HepG2 (cell line): Measurements from ENCODE around the gene PTPRN. TPM values are rescaled to one million over a fixed set of nuclear protein-coding genes. Genes with fewer than 3 reads are reported as not detected.
A peak's percentile ranks its signal among the peaks of the same experiment; 100 is the strongest.

ENCODE experiments used
- ATAC-seq: fragments of 200-7000 bp; cut with Tn5 transposase; 3 replicates; pipeline ENCODE4 v1.9.1; 2020; ENCODE audit warnings: mild to moderate bottlenecking, moderate library complexity
- BruUV-seq: library from RNA; stranded (reverse); fragments of 400-500 nt; replicated peaks from 2 replicates; lab custom pipeline; 2021; lab: Mats Ljungman, UMichigan
- CTCF ChIA-PET: fragments of 300-600 bp; formaldehyde crosslinking; extraction: SDS; loops from one replicate; lab custom pipeline; 2021; ENCODE audit warnings: low total read pairs, inconsistent platforms, low intra/inter-chr PET ratio; lab: Yijun Ruan, JAX
- POLR2A ChIA-PET: fragments of 350-600 bp; sonication (Branson Sonifier 250); formaldehyde crosslinking; loops from one replicate; lab custom pipeline; 2020; ENCODE audit warnings: antibody characterized with exemption, inconsistent platforms; lab: Yijun Ruan, JAX
- DNase-seq: peaks from one replicate; pipeline ENCODE4 v3.0.0-alpha.2; 2015; ENCODE audit warnings: low spot score
- FAIRE-seq: peaks from 3 replicates; lab custom pipeline; 2011; peaks lifted over from hg19 to GRCh38; lab: Jason Lieb, UNC
- H2AFZ ChIP-seq: one replicate; pipeline ENCODE4 v1.6.1; 2011; ENCODE audit warnings: low read length, inconsistent platforms
- H3K27ac ChIP-seq: fragments of 300-600 bp; 3 replicates; pipeline ENCODE4 v1.8.0; 2011; ENCODE audit warnings: mixed run types, mild to moderate bottlenecking, mixed read lengths, low read length, inconsistent platforms; ENCODE audit not compliant: insufficient read depth; ENCODE audit errors: extremely low read length
- H3K27me3 ChIP-seq, 2 experiments: fragments of 200-600 bp in 1 of 2; 2 replicates in 1 of 2; 3 replicates in 1 of 2; pipeline versions ENCODE4 v1.6.0 to v1.8.0; 2011; ENCODE audit warnings: low read length in 2 of 2, mild to moderate bottlenecking in 2 of 2, moderate library complexity in 2 of 2, inconsistent platforms in 1 of 2; ENCODE audit not compliant: insufficient read depth in 2 of 2, control insufficient read depth in 1 of 2
- H3K36me3 ChIP-seq, 2 experiments: fragments of 200-600 bp in 1 of 2; replicated peaks in 1 of 2; 2 replicates in 1 of 2; 3 replicates in 1 of 2; pipeline versions ENCODE4 v1.5.1 to v1.8.0; 2011; ENCODE audit warnings: low read length in 2 of 2, inconsistent platforms in 1 of 2; ENCODE audit not compliant: insufficient read depth in 2 of 2, control insufficient read depth in 1 of 2
- H3K4me1 ChIP-seq: 2 replicates; pipeline ENCODE4 v1.5.1; 2012; ENCODE audit warnings: low read length, inconsistent platforms; ENCODE audit not compliant: insufficient read depth
- H3K4me2 ChIP-seq: 2 replicates; pipeline ENCODE4 v1.6.0; 2011; ENCODE audit warnings: low read depth, low read length, inconsistent platforms
- H3K4me3 ChIP-seq, 3 experiments: fragments of 200-600 bp in 1 of 3; sonication (generic), shearing (Covaris generic) in 1 of 3; replicated peaks in 1 of 3; 2 replicates each; pipeline ENCODE4 v1.5.1; 2011 to 2016; ENCODE audit warnings: low read length in 3 of 3, inconsistent platforms in 2 of 3, low read depth in 2 of 3, mild to moderate bottlenecking in 2 of 3, control low read depth in 1 of 3, mixed read lengths in 1 of 3; ENCODE audit not compliant: insufficient read depth in 1 of 3
- H3K79me2 ChIP-seq: one replicate; pipeline ENCODE4 v1.6.1; 2011; ENCODE audit warnings: low read length, inconsistent platforms; ENCODE audit not compliant: insufficient read depth
- H3K9ac ChIP-seq: 2 replicates; pipeline ENCODE4 v1.6.0; 2011; ENCODE audit warnings: mild to moderate bottlenecking, low read depth, low read length, inconsistent platforms; ENCODE audit not compliant: insufficient read depth
- H3K9me3 ChIP-seq: 2 replicates; pipeline ENCODE4 v1.5.1; 2012; ENCODE audit warnings: mild to moderate bottlenecking, low read length
- H4K20me1 ChIP-seq: 2 replicates; pipeline ENCODE4 v1.6.0; 2011; ENCODE audit warnings: inconsistent platforms, mild to moderate bottlenecking, low read length, moderate library complexity; ENCODE audit not compliant: insufficient read depth
- ARNT ChIP-seq: fragments of 450-650 bp; IDR thresholded peaks from 2 replicates; pipeline ENCODE4 v1.6.1; 2017
- BHLHE40 ChIP-seq: IDR thresholded peaks from 2 replicates; pipeline ENCODE4 v1.6.1; 2011; ENCODE audit warnings: low read length, improper control_type of control experiment
- GZF1 ChIP-seq: sonication (generic); formaldehyde crosslinking; IDR thresholded peaks from 2 replicates; pipeline ENCODE4 v1.5.1; 2020; ENCODE audit warnings: mild to moderate bottlenecking, missing genetic modification reagents
- NFE2L2 ChIP-seq: fragments of 150-350 bp; IDR thresholded peaks from 2 replicates; pipeline ENCODE4 v1.6.1; 2014; ENCODE audit warnings: low read length
- NRL ChIP-seq: sonication (generic); formaldehyde crosslinking; IDR thresholded peaks from 2 replicates; pipeline ENCODE4 v1.5.0; 2020; ENCODE audit warnings: missing genetic modification reagents, mild to moderate bottlenecking, moderate library complexity, borderline replicate concordance
- PAX8 ChIP-seq: sonication (generic); formaldehyde crosslinking; IDR thresholded peaks from 2 replicates; pipeline ENCODE4 v1.8.0; 2022; ENCODE audit warnings: mild to moderate bottlenecking, missing genetic modification reagents, borderline replicate concordance
- PHB2 ChIP-seq: fragments of 450-650 bp; IDR thresholded peaks from 2 replicates; pipeline ENCODE4 v1.6.1; 2018; ENCODE audit not compliant: partially characterized antibody
- POLR2G ChIP-seq: fragments of 200-400 bp; formaldehyde crosslinking; IDR thresholded peaks from 2 replicates; pipeline ENCODE4 v1.6.1; 2018; ENCODE audit warnings: mild to moderate bottlenecking, low read depth, low read length, moderate library complexity
- RBAK ChIP-seq: sonication (generic); formaldehyde crosslinking; IDR thresholded peaks from 2 replicates; pipeline ENCODE4 v1.5.1; 2020; ENCODE audit warnings: mild to moderate bottlenecking, missing genetic modification reagents
- RFX5 ChIP-seq: IDR thresholded peaks from 2 replicates; pipeline ENCODE4 v1.6.1; 2011; ENCODE audit warnings: low read depth, low read length, improper control_type of control experiment
- SMAD1 ChIP-seq: sonication (generic); formaldehyde crosslinking; IDR thresholded peaks from 2 replicates; pipeline ENCODE4 v1.4.0; 2020; ENCODE audit warnings: missing genetic modification reagents, low read depth, mild to moderate bottlenecking, borderline replicate concordance
- SP2 ChIP-seq: sonication (generic); formaldehyde crosslinking; IDR thresholded peaks from 2 replicates; pipeline ENCODE4 v1.5.1; 2020; ENCODE audit warnings: mild to moderate bottlenecking, missing genetic modification reagents
- XRCC5 ChIP-seq: fragments of 200-400 bp; formaldehyde crosslinking; optimal IDR thresholded peaks from 2 replicates; pipeline ENCODE3; 2017; ENCODE audit warnings: mild to moderate bottlenecking, low read length
- ZC3H4 ChIP-seq: sonication (generic); formaldehyde crosslinking; IDR thresholded peaks from 2 replicates; pipeline ENCODE4 v1.4.0; 2020; ENCODE audit warnings: missing genetic modification reagents, borderline replicate concordance
- ZFAT ChIP-seq: sonication (generic); formaldehyde crosslinking; conservative IDR thresholded peaks from 2 replicates; pipeline ENCODE4 v1.8.1; 2023; ENCODE audit warnings: missing genetic modification reagents, inconsistent platforms
- ZGPAT ChIP-seq: IDR thresholded peaks from 2 replicates; pipeline ENCODE4 v1.6.1; 2016; ENCODE audit warnings: mild to moderate bottlenecking
- ZNF280D ChIP-seq: sonication (generic); formaldehyde crosslinking; IDR thresholded peaks from 2 replicates; pipeline ENCODE4 v1.5.1; 2020; ENCODE audit warnings: mild to moderate bottlenecking, missing genetic modification reagents
- ZNF331 ChIP-seq: sonication (generic); formaldehyde crosslinking; IDR thresholded peaks from 2 replicates; pipeline ENCODE4 v1.4.0; 2020; ENCODE audit warnings: missing genetic modification reagents
- ZNF619 ChIP-seq: sonication (generic); formaldehyde crosslinking; IDR thresholded peaks from 2 replicates; pipeline ENCODE4 v1.4.0; 2020; ENCODE audit warnings: mild to moderate bottlenecking, missing genetic modification reagents
- ZNF709 ChIP-seq: sonication (generic); formaldehyde crosslinking; IDR thresholded peaks from 2 replicates; pipeline ENCODE4 v1.5.0; 2020; ENCODE audit warnings: mild to moderate bottlenecking, missing genetic modification reagents
- ZNF737 ChIP-seq: sonication (generic); formaldehyde crosslinking; IDR thresholded peaks from 2 replicates; pipeline ENCODE4 v1.5.0; 2020; ENCODE audit warnings: missing genetic modification reagents, mild to moderate bottlenecking, borderline replicate concordance
- WGBS: methylation state at CpG from one replicate; pipeline ENCODE4 v1.1.6; 2017; ENCODE audit warnings: low lambda C conversion rate; 5-methylcytosine and 5-hydroxymethylcytosine counted together
- in situ Hi-C: cut with HindIII; loops from 2 replicates; pipeline ENCODE4 v1.10.0; 2017; ENCODE audit warnings: low pct_unique_long_range_greater_than_20kb; ENCODE audit not compliant: extremely low pct_ligation_motif_present
- intact Hi-C: fragments of 100-400 bp; cut with micrococcal nuclease; formaldehyde crosslinking; loops from one replicate; pipeline ENCODE4 v1.10.0; 2022; ENCODE audit not compliant: unreplicated experiment
- polyA plus RNA-seq, 8 experiments: library from polyadenylated mRNA; depleted of rRNA in 3 of 8; stranded (reverse) in 7 of 8; unstranded in 1 of 8; fragments of >200 nt; fragmentation: Illumina TruSeq in 4 of 8; extraction: Trizol in 4 of 8; gene quantifications; 2 replicates each; pipeline versions ENCODE4 v1.2.1 to v1.2.3, GENCODE V29; 2011 to 2016; ENCODE audit warnings: low read depth in 4 of 8, missing spikeins in 1 of 8, mixed read lengths in 1 of 8; ENCODE audit not compliant: insufficient read depth in 1 of 8
- total RNA-seq, 5 experiments: library from RNA; depleted of rRNA; stranded (reverse); fragments of >200 nt; fragmentation: Illumina TruSeq; extraction: Trizol; gene quantifications; 2 replicates each; pipeline ENCODE4 v1.2.3, GENCODE V29; 2016; ENCODE audit warnings: low read depth in 1 of 5

PTPRN gene
- total and polyA plus RNA-seq, 2 of the 13 experiments (the other 11 are each of a cell fraction or from before 2014, with no cell fraction given): 0.26 TPM; not detected in 1

- no TSS peak for BruUV-seq
- Histone ChIP-seq H3K79me2 (peaks cover 14% of the 10 kb centered on the region), H2AFZ (no peak overlapping the region), H3K4me2 (peak overlapping the region; percentile 94), H3K36me3 (peaks cover 1 to 13% of the 10 kb centered on the region in 2 experiments; a peak in 4 of 5 replicates), H3K4me1 (peaks cover 82% of the 10 kb centered on the region), H3K9ac (peak overlapping the region; percentile 80), H3K4me3 (peak overlapping the region; percentile 24 to 61 (median 25)), H3K9me3 (no peaks in the 10 kb centered on the region), H3K27me3 (peaks cover 0 to 11% of the 10 kb centered on the region in 2 experiments; a peak in 3 of 5 replicates), H3K27ac (peak overlapping the region; percentile 91), H4K20me1 (no peaks in the 10 kb centered on the region)
- DNase-seq (peak; percentile 96), FAIRE-seq (peak; percentile 100), ATAC-seq (peak; percentile 85)
- 2% methylated on average over 6 of the region's 7 CpGs for WGBS
- in situ Hi-C loops (no loop called here), intact Hi-C loops (loop anchor here (1.0 to 2.0 kb wide), 2 partner anchors 30 to 45 kb away; partner anchors contain the start of gene DNAJB2)
- ChIA-PET CTCF (interaction anchor here (1.6 kb wide), 1 partner anchor 45 kb away, joined by 5 read pairs; no protein-coding TSS in a partner anchor), POLR2A (interaction anchor here (0.6 to 5.7 kb wide), 34 partner anchors 9 to 467 kb away, joined by 3 to 73 read pairs (median 5); partner anchors contain the start of genes ABCB6, ANKZF1, ATG9A and CNPPD1)
- TF ChIP-seq BHLHE40 (no peak), PHB2 (no peak), NFE2L2 (no peak), NRL (peak; percentile 51; the same call in 1 of the 2 replicates), ZFAT (CRISPR knock-in tag) (no peak), GZF1 (CRISPR knock-in tag) (peak; percentile 78; the same call in 1 of the 2 replicates), ZNF331 (CRISPR knock-in tag) (peak; percentile 80; the same call in 1 of the 2 replicates), SP2 (no peak), SMAD1 (CRISPR knock-in tag) (no peak), RFX5 (no peak), XRCC5 (peak; percentile 68), ZNF737 (no peak), ARNT (no peak), ZNF619 (CRISPR knock-in tag) (no peak), RBAK (CRISPR knock-in tag) (0 out of 2 replicates have a peak, but pooled peaks have one; percentile 59), ZGPAT (CRISPR knock-in tag) (no peak), ZC3H4 (no peak; the same call in none of the 2 replicates), POLR2G (peak; percentile 88), ZNF280D (CRISPR knock-in tag) (peak; percentile 88; the same call in 1 of the 2 replicates), PAX8 (0 out of 2 replicates have a peak, but pooled peaks have one; percentile 18), ZNF709 (CRISPR knock-in tag) (peak; percentile 93; the same call in 1 of the 2 replicates)
Observed at GRCh38 chr2:219249203-219249980, 59.8 kb downstream of the PTPRN start.
